ENCODE results near the gene SNAP47.

- TF ChIP-seq EZH2 (IDR thresholded peaks at IDR 0.05; ENCODE audit: insufficient read depth, poor library complexity, severe bottlenecking): no peak
- no peak for TF ChIP-seq EZH2phosphoT487 (IDR thresholded peaks at IDR 0.05; ENCODE audit: insufficient read depth, low read depth)
Measured at GRCh38 chr1:227803933-227804332, 68.7 kb downstream of the SNAP47 start.

All from GM23248 (cell line).